Nephron (organoid): Measurements from ENCODE around the gene IZUMO2.

ENCODE experiments used
- H3K27ac Mint-ChIP-seq, 3 experiments: 2 replicates each; pipeline ENCODE4 v1.8.0; 2020; ENCODE audit warnings: mixed read lengths in 3 of 3, mild to moderate bottlenecking in 2 of 3, moderate library complexity in 1 of 3
- H3K27me3 Mint-ChIP-seq: 2 replicates; pipeline ENCODE4 v1.8.0; 2021; ENCODE audit warnings: low read depth, mild to moderate bottlenecking, moderate library complexity, mixed read lengths
- H3K36me3 Mint-ChIP-seq: 2 replicates; pipeline ENCODE4 v1.8.0; 2020; ENCODE audit warnings: low read depth, mixed read lengths
- H3K4me1 Mint-ChIP-seq: 2 replicates; pipeline ENCODE4 v1.8.0; 2020; ENCODE audit warnings: mixed read lengths
- H3K4me3 Mint-ChIP-seq, 3 experiments: 2 replicates each; pipeline ENCODE4 v1.8.0; 2020; ENCODE audit warnings: mild to moderate bottlenecking in 3 of 3, mixed read lengths in 3 of 3, moderate library complexity in 2 of 3
- H3K9me3 Mint-ChIP-seq: 2 replicates; pipeline ENCODE4 v1.8.0; 2020; ENCODE audit warnings: mixed read lengths
- CTCF ChIP-seq, 3 experiments: fragments of 200-600 bp; sonication (generic); IDR thresholded peaks; one replicate each; pipeline ENCODE4 v1.5.0; 2021; ENCODE audit warnings: antibody characterized with exemption in 3 of 3; ENCODE audit not compliant: unreplicated experiment in 3 of 3

The IZUMO2 gene

GRCh38 chr19:50199259-50199555, 36.1 kb upstream of the IZUMO2 start:
- Mint-ChIP-seq H3K27me3 (peaks cover 59% of the 10 kb centered on the region), H3K27ac (no peak overlapping the region), H3K36me3 (no peaks in the 10 kb centered on the region), H3K9me3 (no peaks in the 10 kb centered on the region), H3K4me1 (peaks cover 19% of the 10 kb centered on the region), H3K4me3 (no peak overlapping the region)
- no peak for TF ChIP-seq CTCF (IDR thresholded peaks at IDR 0.05; ENCODE audit: unreplicated experiment in 3 of 3)

- TF ChIP-seq CTCF (IDR thresholded peaks at IDR 0.05; ENCODE audit: unreplicated experiment in 3 of 3): no peak
- H3K27me3 Mint-ChIP-seq: peaks cover 58% of the 10 kb centered on the region
- no peaks in the 10 kb centered on the region for H3K36me3 Mint-ChIP-seq
- H3K9me3 Mint-ChIP-seq: no peaks in the 10 kb centered on the region
- peak overlapping the region in 1 of 3 experiments; percentile 34 for H3K4me3 Mint-ChIP-seq
- H3K4me1 Mint-ChIP-seq: peaks cover 19% of the 10 kb centered on the region
- no peak overlapping the region for H3K27ac Mint-ChIP-seq
Observed at GRCh38 chr19:50198431-50199258, 35.6 kb upstream of the IZUMO2 start.

- no peak overlapping the region for H3K4me3 Mint-ChIP-seq
- TF ChIP-seq CTCF (IDR thresholded peaks at IDR 0.05; ENCODE audit: unreplicated experiment in 3 of 3): no peak
- peaks cover 19% of the 10 kb centered on the region for H3K4me1 Mint-ChIP-seq
- no peaks in the 10 kb centered on the region for H3K9me3 Mint-ChIP-seq
- peaks cover 62% of the 10 kb centered on the region for H3K27me3 Mint-ChIP-seq
- H3K36me3 Mint-ChIP-seq: no peaks in the 10 kb centered on the region
- no peak overlapping the region for H3K27ac Mint-ChIP-seq
Observed at GRCh38 chr19:50197348-50197747, 34.3 kb upstream of the IZUMO2 start.

GRCh38 chr19:50196322-50196932, 33.3 kb upstream of the IZUMO2 start:
- Mint-ChIP-seq H3K9me3 (no peaks in the 10 kb centered on the region), H3K4me1 (peaks cover 16% of the 10 kb centered on the region), H3K36me3 (no peaks in the 10 kb centered on the region), H3K27me3 (peaks cover 57% of the 10 kb centered on the region), H3K4me3 (no peak overlapping the region), H3K27ac (no peak overlapping the region)
- no peak for TF ChIP-seq CTCF (IDR thresholded peaks at IDR 0.05; ENCODE audit: unreplicated experiment in 3 of 3)

- no peak for TF ChIP-seq CTCF (IDR thresholded peaks at IDR 0.05; ENCODE audit: unreplicated experiment in 3 of 3)
- Mint-ChIP-seq H3K36me3 (no peaks in the 10 kb centered on the region), H3K27ac (no peak overlapping the region), H3K4me3 (no peak overlapping the region), H3K9me3 (no peaks in the 10 kb centered on the region), H3K27me3 (peaks cover 59% of the 10 kb centered on the region), H3K4me1 (peaks cover 28% of the 10 kb centered on the region)
Observed at GRCh38 chr19:50195224-50195623, 32.1 kb upstream of the IZUMO2 start.
